WTC11 (cell line): Measurements from ENCODE around the gene AGBL1. TPM values are rescaled to one million over a fixed set of nuclear protein-coding genes. Genes with fewer than 3 reads are reported as not detected.
"Not testable (repeated sequence)": the region's sequence is repeated elsewhere in the genome, so short reads cannot be mapped to it uniquely, and the experiment has no call there.

Source experiments
- ATAC-seq: fragments of 200-7000 bp; cut with Tn5 transposase; 2 replicates; pipeline ENCODE4 v1.10.0; 2021; ENCODE audit warnings: mild to moderate bottlenecking, moderate library complexity
- CTCF ChIA-PET: fragments of 300-600 bp; sonication (Branson Sonifier 250); formaldehyde crosslinking; loops from one replicate; lab custom pipeline; 2021; ENCODE audit warnings: antibody characterized with exemption; lab: Charles Lee
- POLR2A ChIA-PET: fragments of 350-600 bp; sonication (Branson Sonifier 250); formaldehyde crosslinking; loops from one replicate; lab custom pipeline; 2021; ENCODE audit warnings: antibody characterized with exemption; lab: Charles Lee
- DNase-seq: peaks from one replicate; pipeline ENCODE4 v3.0.0; 2021; ENCODE audit warnings: low spot score
- H3K27ac Mint-ChIP-seq: 2 replicates; pipeline ENCODE4 v1.8.0; 2021; ENCODE audit warnings: mixed read lengths
- H3K27me3 Mint-ChIP-seq: 2 replicates; pipeline ENCODE4 v1.8.0; 2021; ENCODE audit warnings: low read depth, mild to moderate bottlenecking, moderate library complexity, mixed read lengths
- H3K36me3 Mint-ChIP-seq: 2 replicates; pipeline ENCODE4 v1.8.0; 2021; ENCODE audit warnings: mixed read lengths
- H3K4me1 Mint-ChIP-seq: 2 replicates; pipeline ENCODE4 v1.8.0; 2022; ENCODE audit warnings: mixed read lengths
- H3K4me3 Mint-ChIP-seq: 2 replicates; pipeline ENCODE4 v1.8.0; 2021; ENCODE audit warnings: mild to moderate bottlenecking, moderate library complexity, mixed read lengths
- H3K9me3 Mint-ChIP-seq: 2 replicates; pipeline ENCODE4 v1.8.0; 2021; ENCODE audit warnings: mixed read lengths
- ATF1 ChIP-seq: sonication (generic); formaldehyde crosslinking; IDR thresholded peaks from 2 replicates; pipeline ENCODE4 v1.8.1; 2023; ENCODE audit warnings: mild to moderate bottlenecking, moderate library complexity, missing genetic modification reagents
- CBFB ChIP-seq: sonication (generic); formaldehyde crosslinking; IDR thresholded peaks from 2 replicates; pipeline ENCODE4 v1.8.1; 2022; ENCODE audit warnings: mild to moderate bottlenecking, low read depth, missing genetic modification reagents
- CREB1 ChIP-seq: sonication (generic); formaldehyde crosslinking; IDR thresholded peaks from 2 replicates; pipeline ENCODE4 v1.8.0; 2023; ENCODE audit warnings: mild to moderate bottlenecking, missing genetic modification reagents
- ELF4 ChIP-seq: sonication (generic); formaldehyde crosslinking; IDR thresholded peaks from 2 replicates; pipeline ENCODE4 v1.8.1; 2022; ENCODE audit warnings: low read depth, mild to moderate bottlenecking, moderate library complexity, missing genetic modification reagents
- ETV6 ChIP-seq: sonication (generic); formaldehyde crosslinking; IDR thresholded peaks from 2 replicates; pipeline ENCODE4 v1.8.1; 2022; ENCODE audit warnings: mild to moderate bottlenecking, missing genetic modification reagents
- FOXJ3 ChIP-seq: sonication (generic); formaldehyde crosslinking; IDR thresholded peaks from 2 replicates; pipeline ENCODE4 v1.9.0; 2021; ENCODE audit warnings: missing genetic modification reagents, mild to moderate bottlenecking, borderline replicate concordance
- GABPB1 ChIP-seq: sonication (generic); formaldehyde crosslinking; IDR thresholded peaks from 2 replicates; pipeline ENCODE4 v1.8.1; 2023; ENCODE audit warnings: mild to moderate bottlenecking, missing genetic modification reagents
- GTF2I ChIP-seq: fragments of 250-450 bp; sonication (Bioruptor Pico); conservative IDR thresholded peaks from 2 replicates; pipeline ENCODE4 v1.4.0; 2021; ENCODE audit warnings: mild to moderate bottlenecking
- IRF2 ChIP-seq: sonication (generic); formaldehyde crosslinking; IDR thresholded peaks from 2 replicates; pipeline ENCODE4 v1.8.0; 2022; ENCODE audit warnings: low read depth, missing genetic modification reagents, borderline replicate concordance
- MXD4 ChIP-seq: fragments of 250-450 bp; sonication (Bioruptor Pico); IDR thresholded peaks from 2 replicates; pipeline ENCODE4 v1.8.0; 2021; ENCODE audit warnings: mild to moderate bottlenecking, moderate library complexity, borderline replicate concordance
- NFYB ChIP-seq: sonication (generic); formaldehyde crosslinking; conservative IDR thresholded peaks from 2 replicates; pipeline ENCODE4 v1.8.0; 2022; ENCODE audit warnings: low read depth, missing genetic modification reagents
- NR2C2 ChIP-seq: sonication (generic); formaldehyde crosslinking; IDR thresholded peaks from 2 replicates; pipeline ENCODE4 v1.8.0; 2022; ENCODE audit warnings: mild to moderate bottlenecking, missing genetic modification reagents
- TCF7 ChIP-seq: sonication (generic); formaldehyde crosslinking; IDR thresholded peaks from 2 replicates; pipeline ENCODE4 v1.8.0; 2022; ENCODE audit warnings: mild to moderate bottlenecking, low read depth, missing genetic modification reagents, moderate library complexity
- TEAD4 ChIP-seq: sonication (generic); formaldehyde crosslinking; IDR thresholded peaks from 2 replicates; pipeline ENCODE4 v1.8.0; 2022; ENCODE audit warnings: mild to moderate bottlenecking, missing genetic modification reagents
- ZNF138 ChIP-seq: sonication (generic); formaldehyde crosslinking; conservative IDR thresholded peaks from 2 replicates; pipeline ENCODE4 v1.8.1; 2022; ENCODE audit warnings: mild to moderate bottlenecking, moderate library complexity, missing genetic modification reagents
- total RNA-seq: library from RNA; stranded (reverse); gene quantifications from 3 replicates; pipeline ENCODE4 v1.2.3, GENCODE V29; 2021
- TF ChIP-seq, protein P1 (sequence below): sonication (generic); formaldehyde crosslinking; IDR thresholded peaks from 2 replicates; pipeline ENCODE4 v1.8.0; 2022; ENCODE audit warnings: mild to moderate bottlenecking, missing genetic modification reagents
- TF ChIP-seq, protein P2 (sequence below): sonication (generic); formaldehyde crosslinking; conservative IDR thresholded peaks from 2 replicates; pipeline ENCODE4 v1.8.1; 2023; ENCODE audit warnings: mild to moderate bottlenecking, low read depth, missing genetic modification reagents, moderate library complexity
- TF ChIP-seq, protein P3 (sequence below): sonication (generic); formaldehyde crosslinking; IDR thresholded peaks from 2 replicates; pipeline ENCODE4 v1.8.0; 2023; ENCODE audit warnings: missing genetic modification reagents
- TF ChIP-seq, protein P4 (sequence below): sonication (generic); formaldehyde crosslinking; IDR thresholded peaks from 2 replicates; pipeline ENCODE4 v1.8.1; 2023; ENCODE audit warnings: mild to moderate bottlenecking, missing genetic modification reagents, moderate library complexity
- TF ChIP-seq, protein P5 (sequence below): fragments of 250-450 bp; sonication (Bioruptor Pico); conservative IDR thresholded peaks from 2 replicates; pipeline ENCODE4 v1.9.0; 2021; ENCODE audit warnings: mild to moderate bottlenecking

The AGBL1 gene
- total RNA-seq, 1 experiment from 2014 or later: not detected

DNA sequence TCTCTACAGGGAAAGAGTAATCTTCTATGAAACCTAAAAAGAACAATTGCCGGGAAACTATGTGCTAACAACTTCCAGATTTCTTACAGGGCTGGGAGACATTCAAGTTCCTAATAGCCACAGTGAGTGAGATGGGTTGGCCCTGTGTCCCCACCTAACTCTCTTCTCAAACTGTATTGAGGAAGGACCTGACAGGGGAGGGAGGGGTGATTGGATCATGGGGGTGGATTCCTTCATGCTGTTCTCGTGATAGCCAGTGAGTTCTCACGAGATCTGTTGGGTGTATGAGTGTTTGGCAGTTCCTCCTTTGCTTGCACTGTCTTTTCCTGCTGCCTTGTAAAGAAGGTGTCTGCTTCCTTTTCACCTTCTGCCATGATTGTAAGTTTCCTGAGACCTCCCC lies 958.7 kb downstream of the AGBL1 start (continued):
- TF ChIP-seq, protein P1, sequence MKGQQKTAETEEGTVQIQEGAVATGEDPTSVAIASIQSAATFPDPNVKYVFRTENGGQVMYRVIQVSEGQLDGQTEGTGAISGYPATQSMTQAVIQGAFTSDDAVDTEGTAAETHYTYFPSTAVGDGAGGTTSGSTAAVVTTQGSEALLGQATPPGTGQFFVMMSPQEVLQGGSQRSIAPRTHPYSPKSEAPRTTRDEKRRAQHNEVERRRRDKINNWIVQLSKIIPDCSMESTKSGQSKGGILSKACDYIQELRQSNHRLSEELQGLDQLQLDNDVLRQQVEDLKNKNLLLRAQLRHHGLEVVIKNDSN (CRISPR knock-in tag): no peak
- TF ChIP-seq MXD4 (CRISPR knock-in tag): no peak

DNA sequence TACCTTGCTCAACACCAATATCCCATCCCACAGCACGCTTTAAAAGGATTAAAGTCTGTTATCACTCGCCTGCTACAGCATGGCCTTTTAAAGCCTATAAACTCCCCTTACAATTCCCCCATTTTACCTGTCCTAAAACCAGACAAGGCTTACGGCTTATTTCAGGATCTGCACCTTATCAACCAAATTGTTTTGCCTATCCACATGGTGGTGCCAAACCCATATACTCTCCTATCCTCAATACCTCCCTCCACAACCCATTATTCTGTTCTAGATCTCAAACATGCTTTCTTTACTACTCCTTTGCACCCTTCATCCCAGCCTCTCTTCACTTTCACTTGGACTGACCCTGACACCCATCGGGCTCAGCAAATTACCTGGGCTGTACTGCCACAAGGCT lies 962.9 kb downstream of the AGBL1 start:
- H3K27ac Mint-ChIP-seq, H3K4me1 Mint-ChIP-seq, H3K27me3 Mint-ChIP-seq, H3K36me3 Mint-ChIP-seq, ATAC-seq, H3K9me3 Mint-ChIP-seq, DNase-seq, CTCF ChIA-PET, H3K4me3 Mint-ChIP-seq, POLR2A ChIA-PET: not testable (repeated sequence)

DNA sequence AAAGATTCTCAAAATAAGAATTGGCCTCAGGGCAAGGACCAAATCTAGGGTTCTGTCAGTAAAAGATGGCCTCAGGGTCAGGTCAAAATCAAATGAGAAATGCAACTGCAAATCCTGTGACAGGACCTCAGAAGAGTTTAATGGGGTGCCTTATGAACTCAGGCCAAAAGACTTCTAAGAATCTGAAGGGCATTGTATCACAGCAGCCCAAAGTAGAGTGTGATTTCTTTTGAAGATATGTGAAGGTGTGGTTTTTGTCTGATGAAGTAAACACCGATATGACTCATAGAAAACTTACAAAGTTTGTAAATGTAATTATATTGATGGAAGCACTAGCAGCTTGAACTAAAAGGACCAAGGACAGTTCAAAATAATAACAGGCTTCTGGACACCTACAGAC lies 966.1 kb downstream of the AGBL1 start:
- Mint-ChIP-seq H3K9me3 (no peaks in the 10 kb centered on the region), H3K27ac (no peak overlapping the region), H3K27me3 (no peaks in the 10 kb centered on the region), H3K4me3 (no peak overlapping the region), H3K4me1 (no peaks in the 10 kb centered on the region), H3K36me3 (no peaks in the 10 kb centered on the region)
- ATAC-seq (no peak), DNase-seq (no peak)
- CTCF ChIA-PET: no interaction called here
- POLR2A ChIA-PET: no interaction called here
- TF ChIP-seq IRF2 (CRISPR knock-in tag): no peak
- no peak for TF ChIP-seq ELF4 (CRISPR knock-in tag)
- TF ChIP-seq ZNF138: no peak
- no peak for TF ChIP-seq ATF1
- TF ChIP-seq CREB1 (CRISPR knock-in tag): no peak
- no peak for TF ChIP-seq NR2C2
- TF ChIP-seq, protein P1 (CRISPR knock-in tag): no peak
- TF ChIP-seq, protein P2, sequence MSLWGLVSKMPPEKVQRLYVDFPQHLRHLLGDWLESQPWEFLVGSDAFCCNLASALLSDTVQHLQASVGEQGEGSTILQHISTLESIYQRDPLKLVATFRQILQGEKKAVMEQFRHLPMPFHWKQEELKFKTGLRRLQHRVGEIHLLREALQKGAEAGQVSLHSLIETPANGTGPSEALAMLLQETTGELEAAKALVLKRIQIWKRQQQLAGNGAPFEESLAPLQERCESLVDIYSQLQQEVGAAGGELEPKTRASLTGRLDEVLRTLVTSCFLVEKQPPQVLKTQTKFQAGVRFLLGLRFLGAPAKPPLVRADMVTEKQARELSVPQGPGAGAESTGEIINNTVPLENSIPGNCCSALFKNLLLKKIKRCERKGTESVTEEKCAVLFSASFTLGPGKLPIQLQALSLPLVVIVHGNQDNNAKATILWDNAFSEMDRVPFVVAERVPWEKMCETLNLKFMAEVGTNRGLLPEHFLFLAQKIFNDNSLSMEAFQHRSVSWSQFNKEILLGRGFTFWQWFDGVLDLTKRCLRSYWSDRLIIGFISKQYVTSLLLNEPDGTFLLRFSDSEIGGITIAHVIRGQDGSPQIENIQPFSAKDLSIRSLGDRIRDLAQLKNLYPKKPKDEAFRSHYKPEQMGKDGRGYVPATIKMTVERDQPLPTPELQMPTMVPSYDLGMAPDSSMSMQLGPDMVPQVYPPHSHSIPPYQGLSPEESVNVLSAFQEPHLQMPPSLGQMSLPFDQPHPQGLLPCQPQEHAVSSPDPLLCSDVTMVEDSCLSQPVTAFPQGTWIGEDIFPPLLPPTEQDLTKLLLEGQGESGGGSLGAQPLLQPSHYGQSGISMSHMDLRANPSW (CRISPR knock-in tag): no peak
- no peak for TF ChIP-seq GABPB1 (CRISPR knock-in tag)
- no peak for TF ChIP-seq GTF2I (CRISPR knock-in tag)
- no peak for TF ChIP-seq TEAD4 (CRISPR knock-in tag)
- TF ChIP-seq, protein P3, sequence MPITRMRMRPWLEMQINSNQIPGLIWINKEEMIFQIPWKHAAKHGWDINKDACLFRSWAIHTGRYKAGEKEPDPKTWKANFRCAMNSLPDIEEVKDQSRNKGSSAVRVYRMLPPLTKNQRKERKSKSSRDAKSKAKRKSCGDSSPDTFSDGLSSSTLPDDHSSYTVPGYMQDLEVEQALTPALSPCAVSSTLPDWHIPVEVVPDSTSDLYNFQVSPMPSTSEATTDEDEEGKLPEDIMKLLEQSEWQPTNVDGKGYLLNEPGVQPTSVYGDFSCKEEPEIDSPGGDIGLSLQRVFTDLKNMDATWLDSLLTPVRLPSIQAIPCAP (CRISPR knock-in tag): no peak
- no peak for TF ChIP-seq FOXJ3 (CRISPR knock-in tag)
- TF ChIP-seq ETV6 (CRISPR knock-in tag): no peak
- TF ChIP-seq, protein P4, sequence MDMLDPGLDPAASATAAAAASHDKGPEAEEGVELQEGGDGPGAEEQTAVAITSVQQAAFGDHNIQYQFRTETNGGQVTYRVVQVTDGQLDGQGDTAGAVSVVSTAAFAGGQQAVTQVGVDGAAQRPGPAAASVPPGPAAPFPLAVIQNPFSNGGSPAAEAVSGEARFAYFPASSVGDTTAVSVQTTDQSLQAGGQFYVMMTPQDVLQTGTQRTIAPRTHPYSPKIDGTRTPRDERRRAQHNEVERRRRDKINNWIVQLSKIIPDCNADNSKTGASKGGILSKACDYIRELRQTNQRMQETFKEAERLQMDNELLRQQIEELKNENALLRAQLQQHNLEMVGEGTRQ (CRISPR knock-in tag): no peak
- no peak for TF ChIP-seq CBFB (CRISPR knock-in tag)
- TF ChIP-seq, protein P5, sequence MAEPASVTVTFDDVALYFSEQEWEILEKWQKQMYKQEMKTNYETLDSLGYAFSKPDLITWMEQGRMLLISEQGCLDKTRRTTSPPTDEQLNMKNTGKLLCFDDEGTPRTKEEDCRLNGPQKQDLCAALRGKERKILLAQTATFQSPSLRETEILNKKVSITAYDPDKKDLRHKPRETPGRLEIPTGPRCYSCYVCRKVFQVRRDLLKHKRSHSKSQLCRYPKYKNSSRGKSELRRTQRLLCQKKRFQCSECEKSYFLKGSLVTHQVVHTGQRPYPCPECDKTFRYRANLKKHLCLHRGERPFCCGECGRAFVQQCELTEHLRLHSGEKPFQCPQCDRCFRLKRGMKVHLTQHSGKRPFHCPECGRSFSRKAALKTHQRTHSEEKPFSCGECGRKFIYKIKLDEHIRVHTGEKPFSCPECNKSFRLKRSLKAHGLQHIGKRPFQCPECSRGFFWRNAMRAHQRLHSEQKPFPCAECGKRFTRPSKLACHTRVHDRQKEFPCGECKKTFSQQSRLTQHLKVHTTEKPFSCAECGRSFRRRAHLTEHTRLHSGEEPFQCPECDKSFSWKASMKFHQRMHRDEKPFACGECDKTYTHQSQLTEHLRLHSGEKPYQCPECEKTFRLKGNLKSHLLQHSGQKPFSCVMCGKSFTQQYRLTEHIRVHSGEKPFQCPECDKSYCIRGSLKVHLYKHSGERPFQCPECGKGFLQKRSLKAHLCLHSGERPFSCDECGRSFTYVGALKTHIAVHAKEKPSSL (CRISPR knock-in tag): no peak
- no peak for TF ChIP-seq NFYB (CRISPR knock-in tag)
- TF ChIP-seq TCF7 (CRISPR knock-in tag): no peak
